ENCODE data around the gene PRPS1L1.

PRPS1L1 gene

GRCh38 chr7:18053177-18053928 lies 25.7 kb upstream of the PRPS1L1 start:
- no peak for DNase-seq (ENCODE audit: extremely low read depth, low read depth)
- TF ChIP-seq CTCF (IDR thresholded peaks at IDR 0.05; ENCODE audit: low read depth, low read length) = no peak

- no peak for DNase-seq (ENCODE audit: extremely low read depth, low read depth)
- no peak for TF ChIP-seq CTCF (IDR thresholded peaks at IDR 0.05; ENCODE audit: low read depth, low read length)
Observed at GRCh38 chr7:18049262-18049661, 21.6 kb upstream of the PRPS1L1 start.

- no peak for TF ChIP-seq CTCF (IDR thresholded peaks at IDR 0.05; ENCODE audit: low read depth, low read length)
- no peak for DNase-seq (ENCODE audit: extremely low read depth, low read depth)
Observed at GRCh38 chr7:18046601-18047000, 19.0 kb upstream of the PRPS1L1 start.

GRCh38 chr7:18045171-18045570 lies 17.5 kb upstream of the PRPS1L1 start:
- DNase-seq (ENCODE audit: extremely low read depth, low read depth) = no peak

GRCh38 chr7:18041191-18041590 lies 13.5 kb upstream of the PRPS1L1 start:
- no peak for DNase-seq (ENCODE audit: extremely low read depth, low read depth)
- TF ChIP-seq CTCF (IDR thresholded peaks at IDR 0.05; ENCODE audit: low read depth, low read length) = no peak

More at GRCh38 chr7:18045171-18045570, 17.5 kb upstream of the PRPS1L1 start:
- no peak for TF ChIP-seq CTCF (IDR thresholded peaks at IDR 0.05; ENCODE audit: low read depth, low read length)

- DNase-seq (ENCODE audit: extremely low read depth, low read depth) = no peak
- no peak for TF ChIP-seq CTCF (IDR thresholded peaks at IDR 0.05; ENCODE audit: low read depth, low read length)
Observed at GRCh38 chr7:18040196-18040595, 12.6 kb upstream of the PRPS1L1 start.

- no peak for DNase-seq (ENCODE audit: extremely low read depth, low read depth)
- TF ChIP-seq CTCF (IDR thresholded peaks at IDR 0.05; ENCODE audit: low read depth, low read length) = no peak
Observed at GRCh38 chr7:18038382-18038781, 10.7 kb upstream of the PRPS1L1 start.

All from AG09319 (cell line).